HepG2 (cell line): Measurements from ENCODE around the gene FGF21. TPM values are rescaled to one million over a fixed set of nuclear protein-coding genes. Genes with fewer than 3 reads are reported as not detected.

Experiments used
- DMAP1 ChIP-seq: IDR thresholded peaks from 2 replicates; pipeline ENCODE4 v1.6.1; 2016
- ELF1 ChIP-seq: sonication (generic); formaldehyde crosslinking; IDR thresholded peaks from 2 replicates; pipeline ENCODE4 v1.4.0; 2020; ENCODE audit warnings: missing genetic modification reagents
- GMEB2 ChIP-seq: IDR thresholded peaks from 2 replicates; pipeline ENCODE4 v1.6.1; 2016; ENCODE audit warnings: missing biosample characterization, missing genetic modification reagents, low read depth
- HNF1A ChIP-seq, 2 experiments: sonication (generic) in 1 of 2; formaldehyde crosslinking in 1 of 2; IDR thresholded peaks; 2 replicates each; pipeline versions ENCODE4 v1.4.0 to v1.6.1; 2016 to 2020; ENCODE audit warnings: borderline replicate concordance in 1 of 2, low read depth in 1 of 2, mild to moderate bottlenecking in 1 of 2, missing genetic modification reagents in 1 of 2
- IRF2 ChIP-seq: IDR thresholded peaks from 2 replicates; pipeline ENCODE4 v1.6.1; 2018; ENCODE audit warnings: missing genetic modification reagents, missing compliant biosample characterization
- NFIB ChIP-seq: sonication (generic); formaldehyde crosslinking; IDR thresholded peaks from 2 replicates; pipeline ENCODE4 v1.9.0; 2021; ENCODE audit warnings: missing genetic modification reagents, mild to moderate bottlenecking, borderline replicate concordance
- PCBP1 ChIP-seq: fragments of 200-400 bp; formaldehyde crosslinking; IDR thresholded peaks from 2 replicates; pipeline ENCODE4 v1.6.1; 2017; ENCODE audit warnings: mild to moderate bottlenecking, low read depth, low read length, borderline replicate concordance
- SOX13 ChIP-seq, 3 experiments: fragments of 450-650 bp in 1 of 3; sonication (generic) in 1 of 3; formaldehyde crosslinking in 1 of 3; IDR thresholded peaks in 2 of 3; conservative IDR thresholded peaks in 1 of 3; 2 replicates each; pipeline versions ENCODE4 v1.5.0 to v1.6.1; 2016 to 2020; ENCODE audit warnings: antibody characterized with exemption in 1 of 3, mild to moderate bottlenecking in 1 of 3, missing compliant biosample characterization in 1 of 3, missing genetic modification reagents in 1 of 3, moderate library complexity in 1 of 3
- ZBTB3 ChIP-seq: sonication (generic); formaldehyde crosslinking; IDR thresholded peaks from 2 replicates; pipeline ENCODE4 v1.4.0; 2020; ENCODE audit warnings: low read depth, mild to moderate bottlenecking, moderate library complexity, missing genetic modification reagents, borderline replicate concordance
- ZNF432 ChIP-seq: sonication (generic); formaldehyde crosslinking; IDR thresholded peaks from 2 replicates; pipeline ENCODE4 v1.5.0; 2020; ENCODE audit warnings: missing genetic modification reagents, mild to moderate bottlenecking, borderline replicate concordance
- ZNF629 ChIP-seq: sonication (generic); formaldehyde crosslinking; conservative IDR thresholded peaks from 2 replicates; pipeline ENCODE4 v1.5.0; 2020; ENCODE audit warnings: missing genetic modification reagents
- ZNF850 ChIP-seq: sonication (generic); formaldehyde crosslinking; conservative IDR thresholded peaks from 2 replicates; pipeline ENCODE4 v1.9.0; 2021; ENCODE audit warnings: mild to moderate bottlenecking, missing genetic modification reagents
- polyA plus RNA-seq, 8 experiments: library from polyadenylated mRNA; depleted of rRNA in 3 of 8; stranded (reverse) in 7 of 8; unstranded in 1 of 8; fragments of >200 nt; fragmentation: Illumina TruSeq in 4 of 8; extraction: Trizol in 4 of 8; gene quantifications; 2 replicates each; pipeline versions ENCODE4 v1.2.1 to v1.2.3, GENCODE V29; 2011 to 2016; ENCODE audit warnings: low read depth in 4 of 8, missing spikeins in 1 of 8, mixed read lengths in 1 of 8; ENCODE audit not compliant: insufficient read depth in 1 of 8
- total RNA-seq, 5 experiments: library from RNA; depleted of rRNA; stranded (reverse); fragments of >200 nt; fragmentation: Illumina TruSeq; extraction: Trizol; gene quantifications; 2 replicates each; pipeline ENCODE4 v1.2.3, GENCODE V29; 2016; ENCODE audit warnings: low read depth in 1 of 5
- TF ChIP-seq, protein P1 (sequence below): sonication (generic); formaldehyde crosslinking; IDR thresholded peaks from 2 replicates; pipeline ENCODE4 v1.4.0; 2020; ENCODE audit warnings: missing genetic modification reagents, mild to moderate bottlenecking, borderline replicate concordance
- TF ChIP-seq, protein P2 (sequence below), 2 experiments: fragments of 450-650 bp in 1 of 2; sonication (generic) in 1 of 2; formaldehyde crosslinking; IDR thresholded peaks; 2 replicates each; pipeline versions ENCODE4 v1.5.0 to v1.8.0; 2020 to 2022; ENCODE audit warnings: mild to moderate bottlenecking in 1 of 2, missing genetic modification reagents in 1 of 2
- TF ChIP-seq, protein P3 (sequence below): sonication (generic); formaldehyde crosslinking; IDR thresholded peaks from 2 replicates; pipeline ENCODE4 v1.5.1; 2020; ENCODE audit warnings: mild to moderate bottlenecking, missing genetic modification reagents, moderate library complexity

FGF21 gene
- total and polyA plus RNA-seq, 2 of the 13 experiments (the other 11 are each of a cell fraction or from before 2014, with no cell fraction given), result 0.17 TPM; not detected in 1

GRCh38 chr19:48718711-48719231, 36.6 kb upstream of the FGF21 start (continued):
- TF ChIP-seq GMEB2 (CRISPR knock-in tag) (no peak), ZBTB3 (no peak), ELF1 (peak; percentile 56), DMAP1 (CRISPR knock-in tag) (peak; percentile 45; the same call in 1 of the 2 replicates), NFIB (CRISPR knock-in tag) (no peak), ZNF629 (CRISPR knock-in tag) (peak; percentile 3; the same call in 1 of the 2 replicates), IRF2 (peak; percentile 52; the same call in 1 of the 2 replicates), HNF1A (IDR thresholded peaks at IDR 0.05; ENCODE audit: low read depth) (no peak), HNF1A (CRISPR knock-in tag; IDR thresholded peaks at IDR 0.05; ENCODE audit: borderline replicate concordance) (peak; percentile 34; the same call in 1 of the 2 replicates), ZNF850 (CRISPR knock-in tag) (no peak), PCBP1 (no peak), SOX13 (IDR thresholded peaks at IDR 0.05) (0 out of 2 replicates have a peak, but pooled peaks have one; percentile 14), SOX13 (CRISPR knock-in tag; conservative IDR thresholded peaks at IDR 0.05 in 1 of 2, IDR thresholded peaks at IDR 0.05 in 1 of 2) (peak in 1 of 2 experiments; percentile 57; a peak in 2 of 4 replicates), ZNF432 (CRISPR knock-in tag) (no peak)
- TF ChIP-seq, protein P1, sequence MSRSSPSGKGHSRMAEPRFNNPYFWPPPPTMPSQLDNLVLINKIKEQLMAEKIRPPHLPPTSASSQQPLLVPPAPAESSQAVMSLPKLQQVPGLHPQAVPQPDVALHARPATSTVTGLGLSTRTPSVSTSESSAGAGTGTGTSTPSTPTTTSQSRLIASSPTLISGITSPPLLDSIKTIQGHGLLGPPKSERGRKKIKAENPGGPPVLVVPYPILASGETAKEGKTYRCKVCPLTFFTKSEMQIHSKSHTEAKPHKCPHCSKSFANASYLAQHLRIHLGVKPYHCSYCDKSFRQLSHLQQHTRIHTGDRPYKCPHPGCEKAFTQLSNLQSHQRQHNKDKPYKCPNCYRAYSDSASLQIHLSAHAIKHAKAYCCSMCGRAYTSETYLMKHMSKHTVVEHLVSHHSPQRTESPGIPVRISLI (CRISPR knock-in tag), result peak; percentile 67
- TF ChIP-seq, protein P2, sequence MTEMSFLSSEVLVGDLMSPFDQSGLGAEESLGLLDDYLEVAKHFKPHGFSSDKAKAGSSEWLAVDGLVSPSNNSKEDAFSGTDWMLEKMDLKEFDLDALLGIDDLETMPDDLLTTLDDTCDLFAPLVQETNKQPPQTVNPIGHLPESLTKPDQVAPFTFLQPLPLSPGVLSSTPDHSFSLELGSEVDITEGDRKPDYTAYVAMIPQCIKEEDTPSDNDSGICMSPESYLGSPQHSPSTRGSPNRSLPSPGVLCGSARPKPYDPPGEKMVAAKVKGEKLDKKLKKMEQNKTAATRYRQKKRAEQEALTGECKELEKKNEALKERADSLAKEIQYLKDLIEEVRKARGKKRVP (CRISPR knock-in tag; IDR thresholded peaks at IDR 0.05), result peak in 1 of 2 experiments; percentile 56; a peak in 1 of 4 replicates
- TF ChIP-seq, protein P3, sequence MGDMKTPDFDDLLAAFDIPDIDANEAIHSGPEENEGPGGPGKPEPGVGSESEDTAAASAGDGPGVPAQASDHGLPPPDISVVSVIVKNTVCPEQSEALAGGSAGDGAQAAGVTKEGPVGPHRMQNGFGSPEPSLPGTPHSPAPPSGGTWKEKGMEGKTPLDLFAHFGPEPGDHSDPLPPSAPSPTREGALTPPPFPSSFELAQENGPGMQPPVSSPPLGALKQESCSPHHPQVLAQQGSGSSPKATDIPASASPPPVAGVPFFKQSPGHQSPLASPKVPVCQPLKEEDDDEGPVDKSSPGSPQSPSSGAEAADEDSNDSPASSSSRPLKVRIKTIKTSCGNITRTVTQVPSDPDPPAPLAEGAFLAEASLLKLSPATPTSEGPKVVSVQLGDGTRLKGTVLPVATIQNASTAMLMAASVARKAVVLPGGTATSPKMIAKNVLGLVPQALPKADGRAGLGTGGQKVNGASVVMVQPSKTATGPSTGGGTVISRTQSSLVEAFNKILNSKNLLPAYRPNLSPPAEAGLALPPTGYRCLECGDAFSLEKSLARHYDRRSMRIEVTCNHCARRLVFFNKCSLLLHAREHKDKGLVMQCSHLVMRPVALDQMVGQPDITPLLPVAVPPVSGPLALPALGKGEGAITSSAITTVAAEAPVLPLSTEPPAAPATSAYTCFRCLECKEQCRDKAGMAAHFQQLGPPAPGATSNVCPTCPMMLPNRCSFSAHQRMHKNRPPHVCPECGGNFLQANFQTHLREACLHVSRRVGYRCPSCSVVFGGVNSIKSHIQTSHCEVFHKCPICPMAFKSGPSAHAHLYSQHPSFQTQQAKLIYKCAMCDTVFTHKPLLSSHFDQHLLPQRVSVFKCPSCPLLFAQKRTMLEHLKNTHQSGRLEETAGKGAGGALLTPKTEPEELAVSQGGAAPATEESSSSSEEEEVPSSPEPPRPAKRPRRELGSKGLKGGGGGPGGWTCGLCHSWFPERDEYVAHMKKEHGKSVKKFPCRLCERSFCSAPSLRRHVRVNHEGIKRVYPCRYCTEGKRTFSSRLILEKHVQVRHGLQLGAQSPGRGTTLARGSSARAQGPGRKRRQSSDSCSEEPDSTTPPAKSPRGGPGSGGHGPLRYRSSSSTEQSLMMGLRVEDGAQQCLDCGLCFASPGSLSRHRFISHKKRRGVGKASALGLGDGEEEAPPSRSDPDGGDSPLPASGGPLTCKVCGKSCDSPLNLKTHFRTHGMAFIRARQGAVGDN, result peak; percentile 68
